GM19397 (cell line): ENCODE data around the gene TMEM135.
"Not testable (repeated sequence)": the region's sequence is repeated elsewhere in the genome, so short reads cannot be mapped to it uniquely, and the experiment has no call there.

Experiments
- ATAC-seq: cut with Tn5 transposase; IDR thresholded peaks from one replicate; pipeline ENCODE4 v1.9.1; 2021; ENCODE audit warnings: mild to moderate bottlenecking, moderate library complexity; ENCODE audit not compliant: unreplicated experiment

TMEM135 gene

DNA sequence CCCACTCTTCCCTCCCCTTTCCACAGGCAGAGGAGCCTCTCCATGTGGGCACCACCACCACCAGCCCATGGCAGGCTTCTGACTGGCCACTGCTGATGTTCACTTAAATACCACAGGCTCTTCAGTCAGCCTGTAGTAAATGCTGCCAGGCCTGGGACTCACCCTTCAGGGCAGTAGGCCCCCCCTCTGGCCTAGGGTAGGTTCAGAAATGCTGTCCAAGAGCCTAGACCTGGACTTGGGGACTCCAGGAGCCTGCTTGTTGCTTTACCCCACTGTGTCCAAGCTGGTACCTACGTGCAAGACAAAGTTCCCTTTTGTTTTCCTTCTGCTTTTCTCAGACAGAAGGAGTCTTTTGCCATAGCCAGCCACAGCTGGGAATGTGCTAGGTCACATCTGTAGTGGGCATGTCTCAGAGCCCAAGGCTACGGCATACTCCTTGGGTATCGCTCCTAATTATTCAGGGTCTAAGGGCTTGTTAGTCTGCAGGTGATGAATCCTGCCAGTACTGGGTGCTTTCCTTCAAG is 38.6 kb downstream of the TMEM135 start:
- ATAC-seq: no peak

DNA sequence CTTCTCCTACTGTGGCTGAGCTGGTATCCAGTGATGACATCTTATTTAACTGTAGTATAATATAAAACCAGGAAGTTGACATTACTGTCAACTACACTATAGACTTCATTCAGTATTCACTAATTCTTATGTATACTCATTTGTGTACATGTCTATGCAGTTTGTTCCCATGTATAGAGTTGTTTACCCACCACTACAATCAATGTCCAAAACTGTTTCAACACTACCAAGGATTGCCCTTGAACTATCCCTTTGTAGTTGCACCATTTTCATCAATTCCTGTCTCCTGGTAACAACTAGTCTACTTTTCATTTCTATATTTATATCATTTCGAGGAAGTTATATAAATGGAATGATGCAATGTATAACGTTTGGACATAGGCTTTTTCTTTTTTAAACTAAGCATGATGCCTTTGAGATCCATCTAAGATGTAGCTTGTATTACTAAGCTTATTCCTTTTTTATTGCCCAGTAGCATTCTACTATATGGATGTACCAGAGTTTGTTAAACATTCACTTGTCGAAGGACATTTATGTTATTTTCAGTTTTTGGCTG is 39.2 kb downstream of the TMEM135 start:
- ATAC-seq: no peak

DNA sequence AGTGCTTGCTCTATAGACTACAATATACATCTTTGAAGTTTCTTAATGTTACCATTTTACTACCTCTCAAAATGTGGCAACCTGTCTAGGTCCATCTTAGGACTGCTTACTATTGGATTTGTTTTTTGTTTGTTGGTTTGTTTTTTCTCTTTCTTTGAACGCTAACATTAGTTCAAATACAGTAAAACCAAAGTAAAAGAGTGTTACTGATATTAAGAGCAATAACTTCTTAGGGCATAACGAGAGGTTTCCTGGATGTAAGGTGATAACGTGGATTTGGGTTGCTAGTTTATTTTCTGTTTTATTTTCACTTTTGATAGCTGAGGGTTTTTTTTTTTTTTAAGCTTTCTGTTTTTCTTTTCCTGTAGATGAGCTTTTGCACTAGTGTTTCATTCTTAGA is 43.6 kb downstream of the TMEM135 start:
- ATAC-seq: no peak

DNA sequence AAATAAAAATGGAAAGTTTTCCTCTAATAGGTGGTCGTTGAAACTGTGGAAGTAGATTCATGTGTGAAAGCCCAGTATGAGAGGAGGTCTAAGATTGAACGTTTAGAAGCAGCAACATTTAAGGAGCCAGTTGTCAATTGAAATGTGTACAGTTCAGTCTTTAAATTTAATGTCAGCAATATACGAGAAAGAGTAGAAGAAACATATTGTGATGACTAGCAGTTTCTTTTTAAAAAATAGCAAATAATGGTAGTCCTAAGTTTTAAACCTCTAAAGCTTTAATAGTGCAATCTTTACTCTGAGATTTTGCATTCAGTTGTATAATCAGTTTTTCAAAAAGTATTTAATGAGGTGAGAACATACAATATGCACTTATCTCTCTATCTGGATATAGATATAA is 44.9 kb downstream of the TMEM135 start:
- ATAC-seq: no peak

DNA sequence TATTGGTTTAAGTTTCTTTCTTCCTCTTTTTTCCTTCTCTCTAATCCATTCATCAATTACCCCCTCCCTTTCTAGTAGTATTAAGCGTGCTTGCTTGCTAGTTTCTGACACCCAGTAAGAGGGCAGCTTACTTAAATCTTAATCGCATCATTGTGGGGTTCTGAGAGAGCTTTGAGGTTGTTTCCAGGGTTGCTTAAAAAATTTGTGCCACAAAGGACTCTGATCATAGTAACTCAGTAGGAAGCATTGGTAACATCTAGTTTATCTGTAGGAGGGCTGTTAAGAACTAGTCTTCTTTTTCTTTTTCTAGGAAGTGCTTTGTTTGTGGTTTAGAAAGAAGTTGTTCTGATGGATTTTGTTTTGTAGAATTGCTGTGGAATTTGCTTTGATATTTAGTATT is 45.3 kb downstream of the TMEM135 start:
- no peak for ATAC-seq

DNA sequence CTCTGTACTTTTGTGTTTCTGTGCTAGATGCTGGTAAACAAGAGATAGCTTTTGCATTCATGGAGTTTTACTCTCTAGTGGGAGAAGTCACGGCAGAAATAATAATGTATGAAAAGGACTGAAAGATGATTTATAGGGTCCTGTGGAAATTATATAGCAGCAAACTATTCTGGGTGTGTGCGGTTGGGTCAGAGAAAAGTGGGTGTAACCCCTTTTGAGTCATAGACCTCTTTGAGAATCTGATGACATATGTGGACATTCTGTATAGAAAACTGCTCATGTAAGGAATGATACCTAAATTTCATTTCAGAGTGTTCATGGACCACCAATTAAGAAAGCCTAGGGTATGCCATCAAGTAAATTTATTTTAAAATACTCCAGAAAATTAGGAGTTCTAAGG is 54.4 kb downstream of the TMEM135 start:
- no peak for ATAC-seq

DNA sequence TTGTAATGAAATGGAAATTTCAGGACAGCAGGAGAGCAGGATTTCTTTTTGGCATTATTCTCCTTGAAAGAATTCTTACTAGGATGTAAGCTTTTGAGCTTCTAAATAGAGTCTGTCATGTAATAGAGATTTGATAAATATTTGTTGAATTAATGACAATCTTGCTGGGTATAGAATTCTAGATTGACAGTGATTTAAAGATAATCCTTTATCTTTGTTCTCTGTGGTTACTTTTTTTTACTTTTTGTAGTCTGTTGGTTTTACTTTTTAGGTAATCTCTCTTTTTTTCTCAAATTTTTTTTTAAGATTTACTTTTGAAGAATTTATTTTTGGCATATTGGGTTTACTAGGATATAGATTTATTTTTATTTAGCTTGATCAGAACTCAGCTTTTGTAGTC is 54.8 kb downstream of the TMEM135 start:
- no peak for ATAC-seq

DNA sequence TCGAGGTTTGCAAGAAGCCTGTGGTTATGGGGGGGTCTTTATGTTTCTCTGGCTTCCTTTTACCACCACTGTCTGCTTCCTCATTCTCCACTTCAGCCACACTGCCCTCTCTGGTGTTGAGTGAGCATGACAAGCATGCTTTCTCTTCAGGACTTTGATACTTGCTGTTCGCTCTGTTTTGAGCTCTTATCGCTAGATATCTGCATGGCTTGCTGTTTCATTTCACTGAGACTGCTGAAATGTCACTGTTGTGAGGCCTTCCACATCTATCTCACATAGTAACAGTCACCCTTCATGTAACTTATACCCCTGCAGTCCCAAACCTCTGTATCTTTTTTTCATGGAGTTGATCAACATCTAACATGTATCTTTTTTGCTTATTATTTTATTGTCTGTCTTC is 59.8 kb downstream of the TMEM135 start:
- peak; percentile 83 for ATAC-seq

DNA sequence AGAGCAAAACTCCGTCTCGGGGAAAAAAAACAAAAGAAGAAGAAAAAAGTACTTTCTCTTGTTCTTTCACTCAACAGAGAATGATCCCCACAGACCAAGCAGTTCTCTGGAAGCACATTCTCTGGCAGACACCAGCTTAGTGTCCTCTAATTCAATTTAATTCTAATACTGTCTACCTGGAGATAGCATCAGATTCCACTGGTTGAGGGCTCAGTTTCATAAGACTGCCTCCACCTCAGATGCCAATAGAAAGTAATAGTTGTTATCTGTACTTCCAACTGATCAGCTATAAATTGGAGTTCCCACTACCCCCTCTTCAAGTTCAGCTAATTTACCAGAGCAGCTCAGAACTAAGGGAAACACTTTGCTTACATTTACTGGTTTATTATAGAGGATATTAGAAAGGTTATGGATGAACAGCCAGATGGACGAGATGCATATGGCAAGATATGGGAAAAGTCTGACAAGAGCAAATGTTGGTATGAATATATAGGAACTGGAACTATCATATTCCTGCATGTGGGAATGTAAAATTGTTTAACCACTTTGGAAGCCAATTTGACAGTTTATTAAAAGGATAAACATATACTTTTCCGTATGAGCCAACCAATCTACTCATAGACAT is 64.3 kb downstream of the TMEM135 start:
- ATAC-seq: no peak

DNA sequence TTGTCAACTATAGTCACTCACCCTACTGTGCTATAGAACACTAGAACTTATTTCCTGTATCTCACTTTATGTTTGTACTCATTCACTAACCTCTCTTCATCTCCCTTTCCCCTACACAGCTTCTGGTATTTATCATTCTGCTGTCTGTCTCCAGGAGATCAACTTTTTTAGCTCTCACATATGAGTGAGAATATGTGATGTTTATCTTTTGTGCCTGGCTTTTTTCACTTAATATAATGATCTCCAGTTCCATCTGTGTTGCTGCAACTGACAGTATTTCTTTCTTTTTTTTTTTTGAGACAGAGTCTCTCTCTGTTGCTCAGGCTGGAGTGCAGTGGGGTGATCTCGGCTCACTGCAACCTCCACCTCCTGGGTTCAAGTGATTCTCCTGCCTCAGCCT is 68.1 kb downstream of the TMEM135 start:
- not testable (repeated sequence) for ATAC-seq

DNA sequence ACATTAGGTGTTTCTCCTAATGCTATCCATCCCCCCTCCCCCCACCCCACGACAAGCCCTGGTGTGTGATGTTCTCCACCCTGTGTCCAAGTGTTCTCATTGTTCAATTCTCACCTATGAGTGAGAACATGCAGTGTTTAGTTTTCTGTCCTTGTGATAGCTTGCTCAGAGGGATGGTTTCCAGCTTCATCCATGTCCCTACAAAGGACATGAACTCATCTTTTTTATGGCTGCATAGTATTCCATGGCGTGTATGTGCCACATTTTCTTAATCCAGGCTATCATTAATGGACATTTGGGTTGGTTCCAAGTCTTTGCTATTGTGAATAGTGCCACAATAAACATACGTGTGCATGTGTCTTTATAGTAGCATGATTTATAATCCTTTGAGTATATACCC is 69.6 kb downstream of the TMEM135 start:
- ATAC-seq: not testable (repeated sequence)

DNA sequence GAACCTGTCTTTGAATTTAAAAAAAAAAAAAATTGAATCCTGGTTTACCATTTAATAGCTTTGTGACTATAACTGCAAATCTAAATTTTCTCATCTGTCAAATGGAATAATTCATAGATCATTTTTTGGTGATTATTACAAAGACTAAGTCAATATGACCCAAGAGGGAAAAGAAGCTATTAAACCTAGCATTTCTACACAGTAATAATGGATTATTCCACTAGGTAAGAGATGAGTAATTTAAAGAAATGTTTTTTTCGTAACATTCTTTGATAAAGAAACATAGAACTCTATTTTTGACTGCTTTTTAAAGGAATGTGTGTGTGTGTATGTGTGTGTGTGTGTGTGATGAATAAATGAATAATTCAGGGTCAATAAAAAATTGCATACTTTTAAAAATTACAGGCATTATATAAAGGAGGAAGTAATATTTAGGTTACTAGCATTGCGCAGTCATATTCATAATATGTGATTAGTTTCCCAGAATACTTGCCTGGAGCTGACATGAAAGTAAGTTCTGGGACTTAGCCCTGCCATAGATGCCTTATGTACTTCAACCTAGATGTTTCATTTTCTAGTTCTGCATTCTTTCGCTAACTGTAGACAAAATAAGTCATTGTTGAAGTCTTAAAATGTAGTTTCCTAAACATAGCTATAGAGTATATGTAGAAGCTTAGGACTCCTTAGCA is 72.9 kb downstream of the TMEM135 start:
- no peak for ATAC-seq

DNA sequence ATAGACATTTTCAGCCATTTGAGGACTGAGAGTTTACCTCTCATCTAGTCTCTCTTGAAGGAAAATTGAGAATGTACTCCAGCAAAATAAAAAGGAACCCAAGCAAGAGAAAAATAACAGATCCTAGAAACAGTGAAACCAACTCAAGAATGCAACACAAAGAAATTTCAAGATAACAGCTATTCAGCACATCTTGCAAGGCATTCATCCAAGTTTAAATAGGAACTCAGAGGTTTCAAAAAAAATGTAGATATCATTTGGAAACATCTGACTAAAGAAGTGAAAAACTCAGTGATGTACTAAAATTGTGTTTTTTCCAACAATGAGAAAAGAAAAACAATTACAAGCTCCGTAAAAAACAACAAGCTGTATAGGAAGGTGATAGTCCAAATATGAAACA is 76.4 kb downstream of the TMEM135 start:
- no peak for ATAC-seq

DNA sequence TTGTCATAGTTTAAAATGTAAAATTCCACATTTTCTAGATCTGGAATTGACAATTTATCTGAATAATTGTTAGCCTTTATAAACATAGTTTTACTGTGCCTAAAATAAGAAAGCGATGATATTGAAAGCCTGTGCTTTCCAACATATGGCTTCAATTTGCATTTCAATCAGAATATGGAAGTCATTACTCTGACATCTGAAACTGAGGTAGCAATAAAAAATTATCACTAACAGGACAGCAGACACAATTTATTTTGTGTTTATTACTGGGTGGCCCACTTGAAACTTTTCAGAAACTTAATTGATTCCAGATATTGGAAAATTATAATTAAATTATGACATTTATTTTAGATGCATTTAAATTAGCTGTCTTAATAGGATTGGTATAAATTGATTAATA is 78.5 kb downstream of the TMEM135 start:
- ATAC-seq: no peak

DNA sequence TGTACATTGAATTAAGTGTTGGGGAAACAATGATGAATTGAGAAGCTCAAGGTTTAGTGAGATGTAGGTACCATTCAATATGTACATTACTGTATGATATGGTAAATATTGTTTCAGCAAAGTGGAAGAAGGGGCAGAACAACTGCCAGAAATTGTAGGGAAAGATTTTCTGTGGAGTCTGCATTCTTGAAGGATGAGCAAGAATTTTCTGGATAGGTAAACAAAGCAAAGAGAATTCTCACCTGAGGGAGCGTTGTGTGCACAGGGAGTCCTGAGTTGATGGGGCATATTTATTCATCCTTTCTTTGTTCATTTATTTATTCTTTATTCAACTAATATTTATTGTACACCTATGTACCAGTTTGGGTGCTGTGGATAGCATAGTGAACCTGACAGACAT is 83.2 kb downstream of the TMEM135 start:
- ATAC-seq: no peak

DNA sequence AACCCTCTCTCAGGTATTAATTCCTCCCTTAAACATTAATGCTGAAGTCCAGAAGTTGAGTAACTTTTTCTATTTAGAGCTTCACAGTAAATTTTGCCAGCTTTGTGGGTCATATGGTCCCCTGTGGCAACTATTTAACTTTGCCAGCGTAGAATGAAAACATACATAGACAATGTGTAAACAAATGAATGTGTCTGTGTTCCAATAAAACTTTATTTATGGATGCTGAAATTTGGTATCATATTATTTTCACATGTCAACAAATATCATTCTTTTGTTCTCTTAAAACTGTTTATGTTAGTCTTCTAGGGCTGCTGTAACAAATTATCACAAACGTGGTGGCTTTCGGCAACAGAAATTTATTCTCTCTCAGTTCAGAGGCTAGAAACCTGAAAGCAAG is 85.1 kb downstream of the TMEM135 start:
- no peak for ATAC-seq

DNA sequence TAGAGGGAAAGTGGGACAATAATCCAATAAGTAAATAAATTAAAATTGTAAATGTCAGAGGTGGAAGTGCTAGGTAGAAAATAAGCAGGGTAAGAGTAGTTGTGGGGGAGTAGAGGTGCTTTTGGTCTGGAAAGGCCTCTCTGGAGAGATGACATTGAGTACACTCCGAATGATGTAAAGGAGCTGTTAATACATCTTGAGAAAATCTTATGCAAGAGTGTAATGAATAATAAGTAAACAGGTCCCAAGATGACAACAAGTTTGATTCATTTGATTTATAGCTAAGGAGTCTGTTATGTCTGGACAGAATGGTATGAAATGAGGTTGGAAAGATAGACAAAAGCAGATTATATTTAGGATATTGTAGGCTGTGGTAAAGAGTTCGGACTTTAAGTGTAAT is 87.5 kb downstream of the TMEM135 start:
- ATAC-seq: no peak

DNA sequence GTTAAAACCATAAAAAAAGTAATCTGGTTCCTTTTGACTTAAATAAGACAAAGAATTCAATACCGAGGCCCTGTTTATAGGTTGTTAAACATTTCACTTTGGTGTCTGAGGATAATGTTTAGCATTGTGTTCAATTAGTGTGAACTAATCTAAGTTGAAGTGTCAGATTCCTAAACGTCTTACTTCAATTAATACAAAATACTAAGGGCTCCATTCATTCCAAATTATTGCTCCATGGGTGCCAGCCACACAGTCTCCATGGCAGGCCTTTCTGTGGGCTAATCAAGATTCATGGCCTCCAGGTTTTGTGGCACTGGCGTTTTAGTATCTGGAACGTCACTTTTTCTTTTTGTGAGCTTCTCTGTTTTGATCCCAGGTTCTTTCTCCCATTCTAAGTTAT is 89.4 kb downstream of the TMEM135 start:
- ATAC-seq: no peak

DNA sequence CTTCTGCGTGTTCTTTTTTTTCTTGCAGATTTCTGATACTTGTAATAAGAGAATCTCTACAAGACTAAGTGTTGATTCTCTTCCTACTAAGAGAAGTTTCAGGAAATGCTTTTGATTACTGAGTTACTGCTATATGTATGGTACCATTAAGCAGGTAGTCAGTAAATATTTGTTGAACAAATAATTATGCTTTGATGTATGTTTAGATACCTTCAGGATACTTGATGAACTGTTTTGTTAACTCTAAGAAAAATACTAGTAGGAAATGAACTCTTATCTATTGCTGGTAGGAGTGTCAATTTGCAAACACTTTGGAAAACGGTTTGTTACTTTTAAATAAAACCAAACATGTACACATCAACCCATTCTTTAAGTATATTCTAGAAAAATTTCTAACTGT is 90.6 kb downstream of the TMEM135 start:
- ATAC-seq: no peak

DNA sequence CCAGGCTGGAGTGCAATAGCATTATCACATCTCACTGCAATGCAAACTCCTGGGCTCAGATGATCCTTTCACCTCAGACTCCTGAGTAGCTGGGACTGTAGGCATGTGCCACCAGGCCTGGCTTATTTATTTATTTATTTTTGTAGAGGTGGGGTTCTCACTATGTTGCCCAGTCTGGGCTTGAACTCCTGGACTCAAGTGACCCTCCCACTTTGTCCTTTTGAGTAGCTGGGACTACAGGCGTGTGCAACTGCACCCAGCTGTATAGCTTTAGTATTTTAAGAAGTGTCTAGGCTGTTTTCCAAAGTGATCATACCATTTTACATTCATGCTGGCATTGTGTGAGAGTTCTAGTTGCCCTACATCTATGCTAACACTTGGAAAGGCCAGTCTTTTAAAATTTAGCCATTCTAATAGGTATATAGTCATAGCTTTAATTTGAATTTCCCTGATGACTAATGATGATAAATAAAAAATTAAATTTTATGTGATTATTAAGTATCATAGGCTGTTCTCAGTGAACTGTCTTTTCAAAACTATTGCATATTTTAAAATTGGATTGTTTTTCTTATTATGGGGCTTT is 96.9 kb downstream of the TMEM135 start:
- ATAC-seq: no peak

DNA sequence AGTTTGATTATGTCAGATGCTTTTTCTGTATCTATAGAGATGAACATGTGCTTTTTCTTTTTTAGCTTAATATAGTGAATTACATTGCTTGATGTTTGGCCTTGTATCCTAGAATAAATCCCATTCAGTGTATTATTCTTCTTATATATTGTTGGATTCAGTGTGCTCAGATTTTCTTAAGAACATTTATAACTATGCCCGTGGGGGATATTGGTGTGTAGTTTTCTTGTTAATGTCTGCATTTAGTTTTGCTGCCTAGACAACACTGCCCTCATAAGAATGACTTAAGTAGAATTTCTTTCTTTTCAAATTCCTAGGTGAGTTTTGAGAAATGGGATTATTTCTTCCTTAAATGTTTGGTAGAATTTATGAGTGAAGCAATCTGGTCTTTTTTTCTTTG is 98.5 kb downstream of the TMEM135 start:
- no peak for ATAC-seq

DNA sequence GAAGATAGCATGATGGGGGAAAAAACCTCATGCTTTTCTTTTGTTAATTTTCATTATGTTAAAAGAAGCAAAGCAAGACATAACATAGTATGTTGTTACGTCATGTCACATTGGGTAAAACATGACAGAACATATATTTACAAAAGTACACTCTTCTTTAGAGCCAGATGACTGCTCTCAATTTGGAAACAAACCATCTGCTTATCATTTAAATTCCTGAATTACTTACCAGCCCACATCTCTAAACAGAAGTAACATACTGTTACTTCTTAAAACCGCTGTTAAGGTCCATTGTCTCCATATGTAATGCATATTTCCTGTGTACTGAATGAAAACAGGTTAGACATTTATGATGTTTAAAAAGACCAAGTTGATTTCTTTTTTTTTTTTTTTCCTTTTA is 100.0 kb downstream of the TMEM135 start:
- no peak for ATAC-seq
